SH-SY5Y (cell line): ENCODE measurements around the gene IYD.

ENCODE experiments used
- GATA2 ChIP-seq: IDR thresholded peaks from 2 replicates; pipeline ENCODE4 v1.6.1; 2011; ENCODE audit warnings: mild to moderate bottlenecking, low read depth, low read length
- GATA3 ChIP-seq: IDR thresholded peaks from 2 replicates; pipeline ENCODE4 v1.6.1; 2011; ENCODE audit warnings: low read depth, mild to moderate bottlenecking, low read length, moderate library complexity

DNA sequence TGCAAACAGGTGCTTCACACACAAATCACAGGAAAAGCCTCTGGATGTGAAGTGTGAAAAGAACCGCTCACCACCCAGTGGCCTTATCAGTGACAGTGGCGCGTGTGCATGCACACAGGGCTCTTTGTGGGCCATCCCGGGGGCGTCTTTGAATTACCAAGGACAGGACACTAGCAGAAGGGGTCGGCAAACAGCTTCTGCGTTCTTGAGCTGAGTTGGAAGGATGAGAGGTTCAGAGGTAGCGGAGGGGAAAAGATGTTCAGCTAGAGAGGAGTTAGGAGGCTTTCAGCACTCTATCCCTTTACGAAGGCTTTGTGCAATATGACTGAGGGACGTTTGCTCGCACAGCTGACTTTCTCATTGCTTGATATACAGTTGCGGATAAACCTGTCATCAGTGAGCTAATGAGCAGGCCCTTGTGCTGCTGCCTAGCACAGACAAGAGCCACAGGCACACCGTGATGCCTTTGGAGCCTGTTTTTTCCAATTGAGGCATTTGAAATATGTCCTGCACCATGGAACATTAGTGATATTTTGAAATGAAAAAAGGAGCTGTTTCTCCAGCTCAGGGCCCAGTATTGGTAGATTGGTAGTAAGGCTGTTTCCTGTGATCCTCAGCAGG is 83.1 kb downstream of the IYD start:
- TF ChIP-seq GATA2, result no peak
- TF ChIP-seq GATA3, result no peak
